ENCODE data around the gene RBM10. TPM values are rescaled to one million over a fixed set of nuclear protein-coding genes. Genes with fewer than 3 reads are reported as not detected.
A peak's percentile ranks its signal among the peaks of the same experiment; 100 is the strongest.

Gene RBM10
- total and polyA plus RNA-seq, 2 donors (not counting 1 experiment from before 2014, with no cell fraction given): 48.7 to 51.6 TPM

- peak overlapping the region; percentile 47 for H3K27ac ChIP-seq (ENCODE audit: low read length in 2 of 2)
- intact Hi-C loops (cut with micrococcal nuclease): loop anchor here (1.0 kb wide), 2 partner anchors 15 to 64 kb away; partner anchors contain the start of genes NDUFB11 and UBA1
- H3K9me3 Mint-ChIP-seq (ENCODE audit: insufficient read depth): no peaks in the 10 kb centered on the region
Observed at GRCh38 chrX:47129157-47129898, 15.7 kb upstream of the RBM10 start.

More at GRCh38 chrX:47129157-47129898, 15.7 kb upstream of the RBM10 start:
- Histone ChIP-seq H3K4me3 (ENCODE audit: control extremely low read depth in 1 of 5, extremely low read depth in 1 of 5, insufficient read depth in 1 of 5, low read depth in 2 of 5, low read length in 4 of 5) (peak overlapping the region; percentile 32 to 71 (median 68)), H3K9ac (ENCODE audit: low read length) (peak overlapping the region; percentile 70), H3K27me3 (replicated peaks in 1 of 4; ENCODE audit: control extremely low read depth in 1 of 4, control insufficient read depth in 3 of 4, insufficient read depth in 4 of 4, low read length in 3 of 4) (no peaks in the 10 kb centered on the region), H3K79me2 (ENCODE audit: control insufficient read depth, insufficient read depth, low read length) (no peaks in the 10 kb centered on the region), H2AFZ (ENCODE audit: insufficient read depth, low read depth, low read length, poor library complexity, severe bottlenecking) (peak overlapping the region; percentile 82), H3K9me3 (ENCODE audit: control extremely low read depth in 1 of 3, control insufficient read depth in 2 of 3, insufficient read depth in 1 of 3, low read length in 2 of 3) (no peaks in the 10 kb centered on the region), H3K36me3 (replicated peaks in 1 of 2; ENCODE audit: control extremely low read depth in 1 of 2, control insufficient read depth in 1 of 2, extremely low read depth in 1 of 2, insufficient read depth in 2 of 2, low read length in 1 of 2) (no peaks in the 10 kb centered on the region), H3K4me2 (replicated peaks; ENCODE audit: low read depth, low read length, poor library complexity, severe bottlenecking) (peak overlapping the region; percentile 74), H3K4me1 (ENCODE audit: control insufficient read depth in 2 of 2, insufficient read depth in 2 of 2, low read length in 2 of 2) (peaks cover 0 to 6% of the 10 kb centered on the region in 2 donors), H4K20me1 (ENCODE audit: control insufficient read depth, insufficient read depth, low read length, poor library complexity, severe bottlenecking) (no peaks in the 10 kb centered on the region)
- Mint-ChIP-seq H3K27ac (peak overlapping the region; percentile 93), H3K4me3 (peak overlapping the region; percentile 97), H3K27me3 (no peaks in the 10 kb centered on the region), H3K4me1 (peaks cover 3% of the 10 kb centered on the region)
- ChIA-PET CTCF (interaction anchor here (1.8 kb wide), 1 partner anchor 15 kb away, joined by 8 read pairs; the partner anchor contains the start of genes NDUFB11 and RBM10), POLR2A (interaction anchor here (2.5 kb wide), 1 partner anchor 15 kb away, joined by 21 read pairs; the partner anchor contains the start of genes NDUFB11 and RBM10)
- ATAC-seq (ENCODE audit: low read depth): peak; percentile 98
- no peak for TF ChIP-seq CTCF (IDR thresholded peaks at IDR 0.05)
- DNase-seq: peak; percentile 94
- WGBS (ENCODE audit: insufficient coverage): 0% methylated on average over 16 of the region's 31 CpGs
